B cell (primary cell): ENCODE data around the gene GGT6.

Experiments
- CTCF ChIP-seq: fragments of 200-600 bp; IDR thresholded peaks from one replicate; pipeline ENCODE4 v1.8.0; 2022; ENCODE audit warnings: antibody characterized with exemption, mild to moderate bottlenecking
- EZH2 ChIP-seq: IDR thresholded peaks from 2 replicates; pipeline ENCODE4 v1.6.1; 2012; ENCODE audit warnings: borderline replicate concordance, low read depth, mild to moderate bottlenecking, moderate library complexity, low read length; ENCODE audit not compliant: insufficient read depth, poor library complexity, severe bottlenecking

DNA sequence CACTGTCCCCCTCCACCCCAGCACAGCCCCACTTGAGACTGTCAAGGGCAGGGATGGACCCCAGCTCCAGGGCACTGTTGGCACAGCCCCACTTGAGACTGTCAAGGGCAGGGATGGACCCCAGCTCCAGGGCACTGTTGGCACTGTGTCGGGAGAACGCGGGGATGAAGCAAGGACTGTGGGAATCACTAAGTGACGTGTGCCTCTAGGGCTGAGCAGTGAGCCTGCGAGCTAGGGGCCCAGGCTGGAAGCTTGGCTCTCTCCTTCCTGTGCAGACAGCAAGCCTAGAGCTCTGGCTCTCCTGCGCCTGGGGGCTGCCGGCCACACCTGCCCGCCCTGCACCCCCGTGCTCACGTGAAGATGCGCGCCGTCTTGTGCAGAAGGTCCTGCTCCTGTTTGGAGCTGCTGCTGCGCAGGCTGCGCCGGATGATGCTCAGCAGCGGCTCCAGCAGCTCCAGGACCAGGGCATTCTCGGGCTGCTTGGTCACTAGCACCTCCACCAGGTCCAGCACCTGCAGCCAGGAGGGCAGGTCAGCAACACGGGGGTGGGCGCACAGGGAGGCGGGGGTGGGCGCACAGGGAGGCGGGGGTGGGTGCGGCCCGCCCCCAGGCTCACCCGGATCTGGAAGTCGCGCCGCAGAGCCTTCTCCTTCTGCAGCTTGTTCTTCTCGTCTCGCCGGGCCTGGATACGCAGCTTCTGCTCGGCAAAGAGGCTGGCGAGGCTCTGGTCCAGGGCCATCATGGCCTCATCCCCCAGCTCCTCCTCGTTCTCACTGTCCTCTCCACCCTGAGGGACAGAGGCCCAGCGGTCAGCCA is 16.0 kb downstream of the GGT6 start:
- no peak for TF ChIP-seq CTCF
- TF ChIP-seq EZH2: no peak
